Skeletal muscle cell (primary cell): ENCODE measurements around the gene INKA1.
"Not testable (repeated sequence)": the region's sequence is repeated elsewhere in the genome, so short reads cannot be mapped to it uniquely, and the experiment has no call there.

ENCODE experiments used
- DNase-seq: peaks from one replicate; pipeline ENCODE4 v3.0.0-alpha.2; 2010; ENCODE audit warnings: low read depth
- H3K4me3 ChIP-seq: 2 replicates; pipeline ENCODE4 v1.5.1; 2011; ENCODE audit warnings: low read depth, mild to moderate bottlenecking, control low read depth, low read length, moderate library complexity

Gene INKA1

GRCh38 chr3:49805367-49805782 is 2.3 kb downstream of the INKA1 start:
- peak; percentile 91 for DNase-seq
- H3K4me3 ChIP-seq = no peak overlapping the region

- no peak overlapping the region for H3K4me3 ChIP-seq
- DNase-seq = no peak
These were observed 3.0 kb downstream of the INKA1 start for GRCh38 chr3:49805897-49806701.

DNA sequence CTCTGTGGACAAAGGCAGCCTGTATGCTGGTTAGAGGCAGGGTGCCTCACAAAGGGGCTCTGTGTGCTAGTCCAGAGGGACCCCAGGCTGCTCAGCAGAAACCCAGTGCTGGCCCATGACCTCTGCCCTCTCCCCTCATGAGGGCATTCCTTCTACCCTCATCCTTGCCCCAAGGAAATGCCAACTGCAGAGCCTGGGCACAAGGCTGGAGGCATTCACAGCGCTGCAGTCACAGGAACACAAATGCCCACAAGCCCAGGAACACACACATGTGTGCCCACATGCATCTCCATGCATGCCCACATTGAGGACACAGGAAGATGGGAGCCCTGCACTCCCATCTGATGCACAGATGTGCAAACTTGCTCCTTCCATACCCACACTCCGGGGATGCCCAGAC is 3.8 kb downstream of the INKA1 start:
- no peak for DNase-seq
- no peak overlapping the region for H3K4me3 ChIP-seq

- no peak overlapping the region for H3K4me3 ChIP-seq
- DNase-seq = no peak
These were observed 4.5 kb downstream of the INKA1 start for GRCh38 chr3:49807431-49808114.

DNA sequence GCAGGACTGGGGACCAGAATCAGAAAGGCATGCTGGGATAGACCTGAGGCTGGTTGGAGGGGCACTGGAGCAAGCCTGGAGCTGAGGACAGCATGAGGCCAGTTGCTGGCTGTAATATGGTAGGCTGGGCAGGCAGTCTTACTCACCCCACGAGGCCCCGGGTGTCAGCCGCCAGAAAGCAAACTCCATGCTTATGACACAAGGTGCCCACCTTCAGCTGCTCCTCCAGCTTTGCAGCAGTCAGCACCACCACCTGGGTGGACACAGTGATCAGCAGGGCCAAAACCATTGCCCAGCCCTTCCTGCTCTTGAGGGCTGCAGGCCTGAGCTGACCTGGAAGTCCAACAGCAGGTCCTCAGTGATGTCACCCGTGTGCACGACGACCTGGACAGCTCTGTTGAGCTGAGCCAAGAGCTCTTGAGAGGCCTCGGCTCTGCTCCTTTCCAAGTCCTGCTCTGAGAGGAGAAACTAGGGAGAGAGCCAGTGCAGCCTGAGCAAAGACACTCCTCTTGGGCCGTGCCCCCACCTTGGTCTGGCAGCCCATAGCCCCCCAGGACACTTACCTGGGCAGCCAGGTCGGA is 9.9 kb downstream of the INKA1 start:
- H3K4me3 ChIP-seq = peak overlapping the region; percentile 45
- no peak for DNase-seq

- H3K4me3 ChIP-seq = peak within 1 kb of the TSS; percentile 45
- no peak for DNase-seq
These were observed 10.6 kb downstream of the INKA1 start, which contains the start of gene UBA7 for GRCh38 chr3:49813497-49814174. Gene UBA7, minus strand, starts transcription at chr3:49813953. Its CDS starts 166 bp downstream, at chr3:49813787.

DNA sequence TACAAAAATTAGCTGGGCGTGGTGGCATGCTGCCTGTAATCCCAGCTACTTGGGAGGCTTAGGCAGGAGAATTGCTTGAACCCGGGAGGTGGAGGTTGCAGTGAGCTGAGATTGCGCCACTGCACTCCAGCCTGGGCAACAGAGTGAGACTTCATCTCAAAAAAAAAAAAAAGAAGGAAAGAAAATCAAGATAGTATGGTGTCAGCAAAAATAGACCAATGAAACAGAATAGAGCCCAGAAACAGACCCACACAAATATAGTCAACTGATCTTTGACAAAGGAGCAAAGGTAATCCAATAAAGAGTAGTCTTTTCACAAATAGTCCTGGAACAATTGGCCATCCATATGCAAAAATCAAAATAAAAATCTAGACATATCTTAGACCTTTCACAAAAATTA is 20.1 kb downstream of the INKA1 start:
- not testable (repeated sequence) for H3K4me3 ChIP-seq, DNase-seq

GRCh38 chr3:49826016-49826415 is 23.0 kb downstream of the INKA1 start:
- no peak overlapping the region for H3K4me3 ChIP-seq
- no peak for DNase-seq

DNA sequence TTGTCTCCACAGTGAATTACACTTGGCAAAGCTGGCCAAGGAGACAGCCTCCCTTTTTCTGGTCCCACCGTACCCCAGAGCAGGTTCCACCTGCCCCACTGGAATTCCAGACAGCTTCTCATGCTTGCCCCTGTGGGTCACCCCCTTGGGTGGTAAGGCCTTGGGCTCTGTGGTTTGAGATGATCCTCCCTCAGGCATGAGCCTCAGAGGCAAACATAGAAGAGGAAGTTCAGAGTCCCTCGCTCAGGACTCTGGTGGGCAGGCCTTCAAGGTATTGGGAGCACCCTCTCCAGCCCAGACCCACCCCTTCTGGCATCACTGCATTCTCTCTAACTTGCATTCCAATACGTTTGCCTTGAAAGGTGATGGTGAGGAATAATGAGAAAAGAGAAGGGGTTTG is 28.3 kb downstream of the INKA1 start:
- DNase-seq = no peak
- no peak overlapping the region for H3K4me3 ChIP-seq

DNA sequence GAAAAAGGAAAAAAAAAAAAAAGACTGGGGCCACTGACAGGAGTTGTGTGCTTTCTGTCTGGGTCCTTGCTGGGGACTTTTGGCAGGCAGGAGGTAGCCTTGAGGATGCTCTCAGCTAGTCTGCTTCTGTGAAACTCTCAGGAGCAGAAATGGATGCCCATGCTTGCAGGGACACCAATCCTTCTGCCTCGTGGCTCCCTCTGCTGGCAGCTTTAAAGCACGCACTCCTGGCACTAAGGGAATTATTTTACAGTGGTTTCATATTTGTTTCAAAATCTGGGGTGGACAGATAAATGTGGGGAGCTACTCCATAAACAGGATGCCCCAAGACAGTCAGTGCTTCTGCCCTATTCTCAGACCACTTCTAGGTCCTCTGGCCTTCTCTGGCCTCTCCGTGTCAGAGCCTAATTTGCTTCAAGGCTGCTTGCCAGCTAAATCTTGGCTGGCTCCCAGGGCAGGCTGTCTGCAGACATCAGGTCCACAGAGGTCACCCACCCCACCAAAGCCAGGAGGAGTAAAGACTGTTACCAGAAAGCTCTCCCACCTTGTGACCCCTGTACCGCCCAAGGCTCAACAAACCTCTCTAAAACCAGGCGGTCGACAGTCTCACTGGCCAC is 36.2 kb downstream of the INKA1 start:
- H3K4me3 ChIP-seq = no peak overlapping the region
- peak; percentile 20 for DNase-seq

GRCh38 chr3:49840388-49840787 is 37.3 kb downstream of the INKA1 start:
- H3K4me3 ChIP-seq = no peak overlapping the region
- no peak for DNase-seq

DNA sequence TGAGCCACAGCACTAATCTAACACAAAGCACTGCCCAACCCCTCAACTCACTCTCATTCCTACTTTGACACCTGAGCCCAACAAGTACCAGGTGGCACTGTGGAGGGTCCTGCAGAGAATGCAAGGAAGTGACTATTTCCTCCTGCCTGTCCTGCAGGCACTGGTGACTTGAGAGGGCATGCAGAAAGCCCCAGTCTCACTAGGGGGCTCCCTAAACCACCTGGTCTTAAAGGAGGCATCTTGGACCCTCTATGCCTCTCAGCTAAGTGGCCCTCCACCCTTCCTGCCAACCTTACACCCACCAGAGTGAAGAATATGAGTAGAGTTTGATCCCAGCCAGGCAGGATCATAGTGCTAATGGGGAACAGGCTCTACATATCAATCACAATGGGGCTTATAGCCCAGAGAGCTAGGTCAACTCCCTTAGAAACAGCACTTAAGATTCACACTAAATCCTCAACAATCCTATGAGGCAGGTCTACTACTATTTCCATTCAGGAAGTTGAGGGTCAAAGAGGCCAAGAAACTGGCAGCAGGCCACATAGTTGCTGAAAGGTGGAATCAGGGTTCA is 38.1 kb downstream of the INKA1 start:
- no peak for DNase-seq
- no peak overlapping the region for H3K4me3 ChIP-seq

GRCh38 chr3:49841806-49842205 is 38.7 kb downstream of the INKA1 start:
- no peak overlapping the region for H3K4me3 ChIP-seq
- no peak for DNase-seq

- no peak for DNase-seq
- H3K4me3 ChIP-seq = no peak overlapping the region
These were observed 39.9 kb downstream of the INKA1 start for GRCh38 chr3:49842843-49843517.

DNA sequence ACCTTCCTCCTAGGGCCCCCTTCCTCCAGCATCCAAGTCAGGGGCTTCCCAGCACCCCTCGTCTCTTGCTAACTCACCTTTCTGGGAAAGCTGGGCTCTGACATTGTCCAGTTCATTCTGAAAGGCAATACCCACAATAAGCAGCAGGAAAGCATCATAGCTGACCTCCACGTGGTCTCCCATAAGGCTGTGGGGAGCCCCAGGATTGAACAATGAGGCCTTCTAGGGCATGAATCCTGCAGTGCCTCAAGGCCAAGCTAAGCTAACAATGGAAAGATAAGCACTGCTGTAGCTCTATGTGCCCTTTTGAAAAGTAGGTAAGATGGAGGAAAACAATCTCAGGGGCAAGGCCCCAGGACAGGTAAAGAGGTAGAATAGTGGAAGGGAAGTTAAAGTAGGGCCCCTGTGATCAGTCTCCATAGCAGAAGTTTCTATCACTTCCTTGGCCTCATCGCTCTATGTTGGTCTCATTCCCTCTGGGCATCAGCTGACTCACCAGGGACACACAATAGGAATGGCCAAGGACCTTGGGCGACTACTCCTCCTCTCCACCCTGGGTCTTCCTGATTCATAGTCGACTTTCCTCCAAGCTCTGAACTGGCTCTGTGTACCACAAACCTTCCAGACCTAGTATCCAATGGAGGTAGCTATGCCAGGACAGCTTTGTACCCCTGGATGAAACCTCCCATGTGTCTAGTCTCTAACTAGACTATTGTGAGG is 41.6 kb downstream of the INKA1 start:
- H3K4me3 ChIP-seq = no peak overlapping the region
- no peak for DNase-seq

DNA sequence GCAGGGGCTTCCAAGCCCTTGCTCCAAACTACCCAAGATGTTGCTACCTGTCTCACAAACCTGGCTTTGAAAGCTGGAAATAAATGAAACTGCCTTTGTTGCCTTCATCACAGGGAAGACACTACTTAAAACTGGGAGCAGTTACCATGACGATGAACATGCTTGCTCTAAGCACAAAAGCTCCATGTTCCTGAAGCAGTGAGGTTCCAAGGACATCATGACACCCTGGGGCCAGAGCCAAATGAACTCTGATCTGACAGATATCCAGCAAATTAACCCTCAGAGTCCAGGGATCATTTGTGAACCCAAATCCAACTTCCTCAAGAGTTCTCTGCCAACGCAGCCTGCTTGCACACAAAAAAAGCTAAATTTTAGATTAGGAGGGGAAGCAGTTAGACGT is 42.6 kb downstream of the INKA1 start:
- no peak for DNase-seq

More for the DNA sequence above, 42.6 kb downstream of the INKA1 start:
- H3K4me3 ChIP-seq = no peak overlapping the region
